WTC11 (cell line): ENCODE data around the gene CRISP1. TPM values are rescaled to one million over a fixed set of nuclear protein-coding genes. Genes with fewer than 3 reads are reported as not detected.

ENCODE experiments used
- ATAC-seq: fragments of 200-7000 bp; cut with Tn5 transposase; 2 replicates; pipeline ENCODE4 v1.10.0; 2021; ENCODE audit warnings: mild to moderate bottlenecking, moderate library complexity
- CTCF ChIA-PET: fragments of 300-600 bp; sonication (Branson Sonifier 250); formaldehyde crosslinking; loops from one replicate; lab custom pipeline; 2021; ENCODE audit warnings: antibody characterized with exemption; lab: Charles Lee
- POLR2A ChIA-PET: fragments of 350-600 bp; sonication (Branson Sonifier 250); formaldehyde crosslinking; loops from one replicate; lab custom pipeline; 2021; ENCODE audit warnings: antibody characterized with exemption; lab: Charles Lee
- DNase-seq: peaks from one replicate; pipeline ENCODE4 v3.0.0; 2021; ENCODE audit warnings: low spot score
- H3K27ac Mint-ChIP-seq: 2 replicates; pipeline ENCODE4 v1.8.0; 2021; ENCODE audit warnings: mixed read lengths
- H3K27me3 Mint-ChIP-seq: 2 replicates; pipeline ENCODE4 v1.8.0; 2021; ENCODE audit warnings: low read depth, mild to moderate bottlenecking, moderate library complexity, mixed read lengths
- H3K36me3 Mint-ChIP-seq: 2 replicates; pipeline ENCODE4 v1.8.0; 2021; ENCODE audit warnings: mixed read lengths
- H3K4me1 Mint-ChIP-seq: 2 replicates; pipeline ENCODE4 v1.8.0; 2022; ENCODE audit warnings: mixed read lengths
- H3K4me3 Mint-ChIP-seq: 2 replicates; pipeline ENCODE4 v1.8.0; 2021; ENCODE audit warnings: mild to moderate bottlenecking, moderate library complexity, mixed read lengths
- H3K9me3 Mint-ChIP-seq: 2 replicates; pipeline ENCODE4 v1.8.0; 2021; ENCODE audit warnings: mixed read lengths
- CREB1 ChIP-seq: sonication (generic); formaldehyde crosslinking; IDR thresholded peaks from 2 replicates; pipeline ENCODE4 v1.8.0; 2023; ENCODE audit warnings: mild to moderate bottlenecking, missing genetic modification reagents
- FOXJ3 ChIP-seq: sonication (generic); formaldehyde crosslinking; IDR thresholded peaks from 2 replicates; pipeline ENCODE4 v1.9.0; 2021; ENCODE audit warnings: missing genetic modification reagents, mild to moderate bottlenecking, borderline replicate concordance
- FOXP1 ChIP-seq: sonication (generic); formaldehyde crosslinking; IDR thresholded peaks from 2 replicates; pipeline ENCODE4 v1.8.0; 2022; ENCODE audit warnings: missing genetic modification reagents, mild to moderate bottlenecking, moderate library complexity, borderline replicate concordance
- GABPB1 ChIP-seq: sonication (generic); formaldehyde crosslinking; IDR thresholded peaks from 2 replicates; pipeline ENCODE4 v1.8.1; 2023; ENCODE audit warnings: mild to moderate bottlenecking, missing genetic modification reagents
- MXD4 ChIP-seq: fragments of 250-450 bp; sonication (Bioruptor Pico); IDR thresholded peaks from 2 replicates; pipeline ENCODE4 v1.8.0; 2021; ENCODE audit warnings: mild to moderate bottlenecking, moderate library complexity, borderline replicate concordance
- MYBL2 ChIP-seq: sonication (generic); formaldehyde crosslinking; IDR thresholded peaks from 2 replicates; pipeline ENCODE4 v1.8.1; 2023; ENCODE audit warnings: mild to moderate bottlenecking, moderate library complexity, missing genetic modification reagents
- NFE2L1 ChIP-seq: sonication (generic); formaldehyde crosslinking; IDR thresholded peaks from 2 replicates; pipeline ENCODE4 v1.8.1; 2023; ENCODE audit warnings: missing genetic modification reagents
- NR2C2 ChIP-seq: sonication (generic); formaldehyde crosslinking; IDR thresholded peaks from 2 replicates; pipeline ENCODE4 v1.8.0; 2022; ENCODE audit warnings: mild to moderate bottlenecking, missing genetic modification reagents
- NR3C1 ChIP-seq: sonication (generic); formaldehyde crosslinking; conservative IDR thresholded peaks from 2 replicates; pipeline ENCODE4 v1.8.1; 2023; ENCODE audit warnings: low read depth, mild to moderate bottlenecking, missing genetic modification reagents
- SMAD4 ChIP-seq: sonication (generic); formaldehyde crosslinking; IDR thresholded peaks from 2 replicates; pipeline ENCODE4 v1.8.0; 2022; ENCODE audit warnings: mild to moderate bottlenecking, missing genetic modification reagents
- TEAD4 ChIP-seq: sonication (generic); formaldehyde crosslinking; IDR thresholded peaks from 2 replicates; pipeline ENCODE4 v1.8.0; 2022; ENCODE audit warnings: mild to moderate bottlenecking, missing genetic modification reagents
- TP53 ChIP-seq: sonication (generic); formaldehyde crosslinking; IDR thresholded peaks from 2 replicates; pipeline ENCODE4 v1.8.1; 2023; ENCODE audit warnings: mild to moderate bottlenecking, missing genetic modification reagents
- ZNF396 ChIP-seq: fragments of 250-450 bp; sonication (Bioruptor Pico); IDR thresholded peaks from 2 replicates; pipeline ENCODE4 v1.8.0; 2021; ENCODE audit warnings: mild to moderate bottlenecking, moderate library complexity, borderline replicate concordance
- ZNF416 ChIP-seq: fragments of 250-450 bp; sonication (Bioruptor Pico); IDR thresholded peaks from 2 replicates; pipeline ENCODE4 v1.9.0; 2021; ENCODE audit warnings: mild to moderate bottlenecking, inconsistent platforms
- total RNA-seq: library from RNA; stranded (reverse); gene quantifications from 3 replicates; pipeline ENCODE4 v1.2.3, GENCODE V29; 2021
- TF ChIP-seq, protein P1 (sequence below): sonication (generic); formaldehyde crosslinking; IDR thresholded peaks from 2 replicates; pipeline ENCODE4 v1.8.0; 2022; ENCODE audit warnings: mild to moderate bottlenecking, missing genetic modification reagents
- TF ChIP-seq, protein P2 (sequence below): sonication (generic); formaldehyde crosslinking; IDR thresholded peaks from 2 replicates; pipeline ENCODE4 v1.8.1; 2023; ENCODE audit warnings: mild to moderate bottlenecking, missing genetic modification reagents, moderate library complexity
- TF ChIP-seq, protein P3 (sequence below): sonication (generic); formaldehyde crosslinking; conservative IDR thresholded peaks from 2 replicates; pipeline ENCODE4 v1.8.1; 2023; ENCODE audit warnings: mild to moderate bottlenecking, low read depth, missing genetic modification reagents, moderate library complexity
- TF ChIP-seq, protein P4 (sequence below): sonication (generic); formaldehyde crosslinking; IDR thresholded peaks from 2 replicates; pipeline ENCODE4 v1.8.1; 2023; ENCODE audit warnings: mild to moderate bottlenecking, missing genetic modification reagents, borderline replicate concordance
- TF ChIP-seq, protein P5 (sequence below): sonication (generic); formaldehyde crosslinking; IDR thresholded peaks from 2 replicates; pipeline ENCODE4 v1.8.1; 2022; ENCODE audit warnings: low read depth, missing genetic modification reagents, borderline replicate concordance
- TF ChIP-seq, protein P6 (sequence below): fragments of 200-600 bp; IDR thresholded peaks from 2 replicates; pipeline ENCODE4 v1.8.0; 2022; ENCODE audit warnings: antibody characterized with exemption
- TF ChIP-seq, protein P7 (sequence below): sonication (generic); formaldehyde crosslinking; IDR thresholded peaks from 2 replicates; pipeline ENCODE4 v1.8.1; 2022; ENCODE audit warnings: mild to moderate bottlenecking, missing genetic modification reagents, moderate library complexity, borderline replicate concordance

Gene CRISP1
- total RNA-seq, 1 experiment from 2014 or later: not detected

DNA sequence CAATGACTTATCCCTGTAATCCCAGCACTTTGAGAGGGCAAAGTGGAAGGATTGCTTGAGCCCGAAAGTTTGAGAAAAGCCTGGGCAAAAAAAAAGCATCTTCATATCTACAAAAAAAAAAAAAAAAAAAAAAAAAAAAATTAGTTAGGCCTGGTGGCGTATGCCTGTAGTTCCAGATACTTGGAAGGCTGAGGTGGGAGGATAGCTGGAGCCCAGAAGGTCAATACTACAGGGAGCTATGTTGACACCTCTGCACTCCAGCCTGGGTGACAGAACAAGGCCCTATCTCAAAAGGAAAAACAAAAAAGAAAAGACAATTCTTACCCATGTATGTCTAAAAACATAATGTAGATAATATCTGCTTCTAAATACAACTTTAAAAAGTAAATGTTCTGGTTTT is 27.2 kb downstream of the CRISP1 start (continued):
- TF ChIP-seq CREB1 (CRISPR knock-in tag) (no peak), FOXJ3 (no peak), GABPB1 (CRISPR knock-in tag) (no peak), TEAD4 (CRISPR knock-in tag) (no peak), NR2C2 (CRISPR knock-in tag) (no peak), SMAD4 (no peak), ZNF416 (CRISPR knock-in tag) (no peak), MXD4 (CRISPR knock-in tag) (no peak), NFE2L1 (CRISPR knock-in tag) (no peak)
- TF ChIP-seq, protein P1, sequence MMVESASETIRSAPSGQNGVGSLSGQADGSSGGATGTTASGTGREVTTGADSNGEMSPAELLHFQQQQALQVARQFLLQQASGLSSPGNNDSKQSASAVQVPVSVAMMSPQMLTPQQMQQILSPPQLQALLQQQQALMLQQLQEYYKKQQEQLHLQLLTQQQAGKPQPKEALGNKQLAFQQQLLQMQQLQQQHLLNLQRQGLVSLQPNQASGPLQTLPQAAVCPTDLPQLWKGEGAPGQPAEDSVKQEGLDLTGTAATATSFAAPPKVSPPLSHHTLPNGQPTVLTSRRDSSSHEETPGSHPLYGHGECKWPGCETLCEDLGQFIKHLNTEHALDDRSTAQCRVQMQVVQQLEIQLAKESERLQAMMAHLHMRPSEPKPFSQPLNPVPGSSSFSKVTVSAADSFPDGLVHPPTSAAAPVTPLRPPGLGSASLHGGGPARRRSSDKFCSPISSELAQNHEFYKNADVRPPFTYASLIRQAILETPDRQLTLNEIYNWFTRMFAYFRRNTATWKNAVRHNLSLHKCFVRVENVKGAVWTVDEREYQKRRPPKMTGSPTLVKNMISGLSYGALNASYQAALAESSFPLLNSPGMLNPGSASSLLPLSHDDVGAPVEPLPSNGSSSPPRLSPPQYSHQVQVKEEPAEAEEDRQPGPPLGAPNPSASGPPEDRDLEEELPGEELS (CRISPR knock-in tag): no peak
- TF ChIP-seq, protein P2, sequence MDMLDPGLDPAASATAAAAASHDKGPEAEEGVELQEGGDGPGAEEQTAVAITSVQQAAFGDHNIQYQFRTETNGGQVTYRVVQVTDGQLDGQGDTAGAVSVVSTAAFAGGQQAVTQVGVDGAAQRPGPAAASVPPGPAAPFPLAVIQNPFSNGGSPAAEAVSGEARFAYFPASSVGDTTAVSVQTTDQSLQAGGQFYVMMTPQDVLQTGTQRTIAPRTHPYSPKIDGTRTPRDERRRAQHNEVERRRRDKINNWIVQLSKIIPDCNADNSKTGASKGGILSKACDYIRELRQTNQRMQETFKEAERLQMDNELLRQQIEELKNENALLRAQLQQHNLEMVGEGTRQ (CRISPR knock-in tag): no peak

DNA sequence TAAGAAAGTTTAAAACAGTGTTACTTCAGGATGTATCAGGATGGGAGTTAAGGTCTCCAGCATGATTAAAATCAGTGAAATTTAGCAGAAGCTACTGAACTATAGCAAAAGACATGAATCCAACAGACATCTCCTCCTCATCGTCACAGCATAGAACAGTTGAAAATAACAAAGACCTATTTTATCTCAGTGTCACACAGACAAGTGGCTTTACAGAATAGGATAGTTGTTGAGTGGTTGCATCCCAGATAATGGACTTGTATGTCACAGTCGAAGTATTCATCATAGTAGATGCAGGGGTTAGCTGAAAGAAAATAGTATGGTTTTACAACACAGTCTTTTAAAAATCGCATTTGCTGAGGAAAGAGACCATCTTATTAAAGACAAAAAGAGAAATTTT is 31.2 kb downstream of the CRISP1 start:
- CTCF ChIA-PET: no interaction called here
- POLR2A ChIA-PET: no interaction called here

More for the DNA sequence above, 31.2 kb downstream of the CRISP1 start:
- Mint-ChIP-seq H3K27ac (no peak overlapping the region), H3K27me3 (no peaks in the 10 kb centered on the region), H3K4me3 (no peak overlapping the region), H3K9me3 (no peaks in the 10 kb centered on the region), H3K36me3 (no peaks in the 10 kb centered on the region), H3K4me1 (peaks cover 39% of the 10 kb centered on the region)
- ATAC-seq: no peak
- no peak for DNase-seq
- TF ChIP-seq ZNF396 (no peak), MYBL2 (no peak), NR3C1 (CRISPR knock-in tag) (no peak), CREB1 (CRISPR knock-in tag) (no peak), TP53 (no peak), FOXP1 (no peak), ZNF416 (CRISPR knock-in tag) (no peak)
- TF ChIP-seq, protein P3, sequence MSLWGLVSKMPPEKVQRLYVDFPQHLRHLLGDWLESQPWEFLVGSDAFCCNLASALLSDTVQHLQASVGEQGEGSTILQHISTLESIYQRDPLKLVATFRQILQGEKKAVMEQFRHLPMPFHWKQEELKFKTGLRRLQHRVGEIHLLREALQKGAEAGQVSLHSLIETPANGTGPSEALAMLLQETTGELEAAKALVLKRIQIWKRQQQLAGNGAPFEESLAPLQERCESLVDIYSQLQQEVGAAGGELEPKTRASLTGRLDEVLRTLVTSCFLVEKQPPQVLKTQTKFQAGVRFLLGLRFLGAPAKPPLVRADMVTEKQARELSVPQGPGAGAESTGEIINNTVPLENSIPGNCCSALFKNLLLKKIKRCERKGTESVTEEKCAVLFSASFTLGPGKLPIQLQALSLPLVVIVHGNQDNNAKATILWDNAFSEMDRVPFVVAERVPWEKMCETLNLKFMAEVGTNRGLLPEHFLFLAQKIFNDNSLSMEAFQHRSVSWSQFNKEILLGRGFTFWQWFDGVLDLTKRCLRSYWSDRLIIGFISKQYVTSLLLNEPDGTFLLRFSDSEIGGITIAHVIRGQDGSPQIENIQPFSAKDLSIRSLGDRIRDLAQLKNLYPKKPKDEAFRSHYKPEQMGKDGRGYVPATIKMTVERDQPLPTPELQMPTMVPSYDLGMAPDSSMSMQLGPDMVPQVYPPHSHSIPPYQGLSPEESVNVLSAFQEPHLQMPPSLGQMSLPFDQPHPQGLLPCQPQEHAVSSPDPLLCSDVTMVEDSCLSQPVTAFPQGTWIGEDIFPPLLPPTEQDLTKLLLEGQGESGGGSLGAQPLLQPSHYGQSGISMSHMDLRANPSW (CRISPR knock-in tag): no peak
- TF ChIP-seq, protein P4, sequence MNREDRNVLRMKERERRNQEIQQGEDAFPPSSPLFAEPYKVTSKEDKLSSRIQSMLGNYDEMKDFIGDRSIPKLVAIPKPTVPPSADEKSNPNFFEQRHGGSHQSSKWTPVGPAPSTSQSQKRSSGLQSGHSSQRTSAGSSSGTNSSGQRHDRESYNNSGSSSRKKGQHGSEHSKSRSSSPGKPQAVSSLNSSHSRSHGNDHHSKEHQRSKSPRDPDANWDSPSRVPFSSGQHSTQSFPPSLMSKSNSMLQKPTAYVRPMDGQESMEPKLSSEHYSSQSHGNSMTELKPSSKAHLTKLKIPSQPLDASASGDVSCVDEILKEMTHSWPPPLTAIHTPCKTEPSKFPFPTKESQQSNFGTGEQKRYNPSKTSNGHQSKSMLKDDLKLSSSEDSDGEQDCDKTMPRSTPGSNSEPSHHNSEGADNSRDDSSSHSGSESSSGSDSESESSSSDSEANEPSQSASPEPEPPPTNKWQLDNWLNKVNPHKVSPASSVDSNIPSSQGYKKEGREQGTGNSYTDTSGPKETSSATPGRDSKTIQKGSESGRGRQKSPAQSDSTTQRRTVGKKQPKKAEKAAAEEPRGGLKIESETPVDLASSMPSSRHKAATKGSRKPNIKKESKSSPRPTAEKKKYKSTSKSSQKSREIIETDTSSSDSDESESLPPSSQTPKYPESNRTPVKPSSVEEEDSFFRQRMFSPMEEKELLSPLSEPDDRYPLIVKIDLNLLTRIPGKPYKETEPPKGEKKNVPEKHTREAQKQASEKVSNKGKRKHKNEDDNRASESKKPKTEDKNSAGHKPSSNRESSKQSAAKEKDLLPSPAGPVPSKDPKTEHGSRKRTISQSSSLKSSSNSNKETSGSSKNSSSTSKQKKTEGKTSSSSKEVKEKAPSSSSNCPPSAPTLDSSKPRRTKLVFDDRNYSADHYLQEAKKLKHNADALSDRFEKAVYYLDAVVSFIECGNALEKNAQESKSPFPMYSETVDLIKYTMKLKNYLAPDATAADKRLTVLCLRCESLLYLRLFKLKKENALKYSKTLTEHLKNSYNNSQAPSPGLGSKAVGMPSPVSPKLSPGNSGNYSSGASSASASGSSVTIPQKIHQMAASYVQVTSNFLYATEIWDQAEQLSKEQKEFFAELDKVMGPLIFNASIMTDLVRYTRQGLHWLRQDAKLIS (CRISPR knock-in tag): no peak
- TF ChIP-seq, protein P5, sequence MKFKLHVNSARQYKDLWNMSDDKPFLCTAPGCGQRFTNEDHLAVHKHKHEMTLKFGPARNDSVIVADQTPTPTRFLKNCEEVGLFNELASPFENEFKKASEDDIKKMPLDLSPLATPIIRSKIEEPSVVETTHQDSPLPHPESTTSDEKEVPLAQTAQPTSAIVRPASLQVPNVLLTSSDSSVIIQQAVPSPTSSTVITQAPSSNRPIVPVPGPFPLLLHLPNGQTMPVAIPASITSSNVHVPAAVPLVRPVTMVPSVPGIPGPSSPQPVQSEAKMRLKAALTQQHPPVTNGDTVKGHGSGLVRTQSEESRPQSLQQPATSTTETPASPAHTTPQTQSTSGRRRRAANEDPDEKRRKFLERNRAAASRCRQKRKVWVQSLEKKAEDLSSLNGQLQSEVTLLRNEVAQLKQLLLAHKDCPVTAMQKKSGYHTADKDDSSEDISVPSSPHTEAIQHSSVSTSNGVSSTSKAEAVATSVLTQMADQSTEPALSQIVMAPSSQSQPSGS: no peak
- TF ChIP-seq, protein P6, sequence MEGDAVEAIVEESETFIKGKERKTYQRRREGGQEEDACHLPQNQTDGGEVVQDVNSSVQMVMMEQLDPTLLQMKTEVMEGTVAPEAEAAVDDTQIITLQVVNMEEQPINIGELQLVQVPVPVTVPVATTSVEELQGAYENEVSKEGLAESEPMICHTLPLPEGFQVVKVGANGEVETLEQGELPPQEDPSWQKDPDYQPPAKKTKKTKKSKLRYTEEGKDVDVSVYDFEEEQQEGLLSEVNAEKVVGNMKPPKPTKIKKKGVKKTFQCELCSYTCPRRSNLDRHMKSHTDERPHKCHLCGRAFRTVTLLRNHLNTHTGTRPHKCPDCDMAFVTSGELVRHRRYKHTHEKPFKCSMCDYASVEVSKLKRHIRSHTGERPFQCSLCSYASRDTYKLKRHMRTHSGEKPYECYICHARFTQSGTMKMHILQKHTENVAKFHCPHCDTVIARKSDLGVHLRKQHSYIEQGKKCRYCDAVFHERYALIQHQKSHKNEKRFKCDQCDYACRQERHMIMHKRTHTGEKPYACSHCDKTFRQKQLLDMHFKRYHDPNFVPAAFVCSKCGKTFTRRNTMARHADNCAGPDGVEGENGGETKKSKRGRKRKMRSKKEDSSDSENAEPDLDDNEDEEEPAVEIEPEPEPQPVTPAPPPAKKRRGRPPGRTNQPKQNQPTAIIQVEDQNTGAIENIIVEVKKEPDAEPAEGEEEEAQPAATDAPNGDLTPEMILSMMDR: no peak
- TF ChIP-seq, protein P7, sequence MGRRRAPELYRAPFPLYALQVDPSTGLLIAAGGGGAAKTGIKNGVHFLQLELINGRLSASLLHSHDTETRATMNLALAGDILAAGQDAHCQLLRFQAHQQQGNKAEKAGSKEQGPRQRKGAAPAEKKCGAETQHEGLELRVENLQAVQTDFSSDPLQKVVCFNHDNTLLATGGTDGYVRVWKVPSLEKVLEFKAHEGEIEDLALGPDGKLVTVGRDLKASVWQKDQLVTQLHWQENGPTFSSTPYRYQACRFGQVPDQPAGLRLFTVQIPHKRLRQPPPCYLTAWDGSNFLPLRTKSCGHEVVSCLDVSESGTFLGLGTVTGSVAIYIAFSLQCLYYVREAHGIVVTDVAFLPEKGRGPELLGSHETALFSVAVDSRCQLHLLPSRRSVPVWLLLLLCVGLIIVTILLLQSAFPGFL (CRISPR knock-in tag): no peak
